HG02885 (cell line): ENCODE data around the gene GTPBP1.

Experiments
- ATAC-seq: cut with Tn5 transposase; IDR thresholded peaks from one replicate; pipeline ENCODE4 v1.9.1; 2021; ENCODE audit warnings: mild to moderate bottlenecking; ENCODE audit not compliant: unreplicated experiment, poor library complexity

Gene GTPBP1

DNA sequence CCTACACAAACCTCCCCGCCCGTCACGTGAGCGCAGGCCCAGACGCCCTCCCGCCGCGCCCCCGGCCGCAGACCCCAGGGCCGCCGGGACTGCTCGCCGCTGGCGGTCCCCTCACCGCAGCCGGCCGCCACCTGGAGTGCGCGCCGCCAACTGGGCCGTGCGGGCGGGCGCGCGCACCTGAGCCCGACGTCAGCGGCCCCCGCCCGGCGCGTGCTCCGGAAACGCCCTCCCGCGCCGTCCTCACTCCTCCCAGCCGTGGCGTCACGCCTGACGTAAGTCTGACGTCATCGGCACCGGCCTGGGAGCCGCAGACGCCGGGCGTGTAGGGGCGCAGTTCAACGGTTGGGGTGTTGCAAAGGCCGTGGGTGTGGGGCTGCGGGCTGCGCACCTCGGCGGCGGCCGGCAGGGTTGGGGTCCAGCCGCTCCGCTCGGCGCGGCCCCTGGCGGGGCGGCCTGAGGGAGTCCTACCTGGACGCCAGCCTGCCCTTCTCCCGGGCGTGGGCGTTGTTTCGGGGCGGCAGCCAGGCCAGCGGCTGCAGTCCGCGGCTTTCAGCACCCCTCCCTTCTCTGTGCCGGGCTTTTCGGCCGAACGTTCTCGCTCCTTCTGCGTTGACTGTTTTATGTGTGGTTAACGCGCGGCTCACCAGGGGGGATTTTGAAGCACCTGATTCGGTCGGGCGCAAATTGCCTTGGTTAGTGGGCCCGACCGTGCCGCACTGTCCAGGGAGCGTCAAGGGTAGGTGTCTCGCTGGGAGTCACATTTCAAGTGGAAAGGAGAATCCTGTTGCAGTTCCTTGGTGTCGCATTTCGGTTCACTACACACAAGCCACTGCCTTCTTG, 4.7 kb upstream of the GTPBP1 start, which contains the start of gene JOSD1:
JOSD1 (minus strand) TSS at position 155 of the 840 bp plus-strand sequence. CDS start 956 bp downstream, outside the sequence.
- peak; percentile 42 for ATAC-seq

DNA sequence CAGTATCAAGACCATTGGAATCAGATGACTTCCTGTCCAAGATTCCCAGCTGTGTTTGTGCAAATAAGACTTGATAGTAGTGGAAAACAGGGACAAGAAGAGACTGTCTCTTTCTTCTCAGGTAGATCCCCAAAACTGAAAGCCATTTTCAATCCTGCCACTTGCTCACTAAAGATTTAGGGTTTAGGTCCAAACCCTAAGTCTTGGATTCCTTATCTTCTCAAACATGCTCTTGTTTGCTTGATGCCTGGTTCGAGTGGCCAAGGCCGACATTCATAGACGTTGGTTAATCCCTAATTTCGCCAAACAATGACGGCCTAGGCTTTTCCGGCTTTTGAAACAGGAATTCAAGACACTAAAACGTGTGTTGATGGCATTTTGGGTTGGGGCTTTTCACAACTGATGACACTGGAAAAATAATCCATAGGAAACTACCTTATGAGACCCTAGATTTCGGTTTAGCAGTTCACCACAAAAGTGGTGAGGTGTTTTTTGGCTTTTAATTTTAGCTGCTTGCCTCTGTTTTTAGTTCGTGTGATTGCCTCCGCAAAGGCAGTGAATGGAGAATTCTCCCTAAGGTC, 1.0 kb upstream of the GTPBP1 start:
- ATAC-seq = no peak

- no peak for ATAC-seq
Observed at GRCh38 chr22:38706101-38706900, 557 bp downstream of the GTPBP1 start.

DNA sequence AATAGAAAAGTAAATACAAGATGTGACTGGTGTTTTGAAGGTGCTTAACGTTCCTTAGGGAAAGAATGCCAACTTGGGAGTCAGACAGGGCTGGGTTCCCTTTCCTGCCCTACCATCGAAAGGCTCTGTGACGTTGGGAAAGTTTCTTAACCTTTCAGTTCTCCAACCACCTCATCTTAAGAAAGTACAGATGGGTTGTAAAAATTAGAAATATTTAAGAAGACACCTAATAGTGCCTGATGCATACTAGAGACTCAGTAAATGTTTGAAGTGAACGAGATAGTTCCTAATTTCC, 1.1 kb downstream of the GTPBP1 start:
- ATAC-seq = no peak

- ATAC-seq = no peak
Observed at GRCh38 chr22:38707346-38707745, 1.6 kb downstream of the GTPBP1 start.

- ATAC-seq = no peak
Observed at GRCh38 chr22:38707984-38708383, 2.2 kb downstream of the GTPBP1 start.

DNA sequence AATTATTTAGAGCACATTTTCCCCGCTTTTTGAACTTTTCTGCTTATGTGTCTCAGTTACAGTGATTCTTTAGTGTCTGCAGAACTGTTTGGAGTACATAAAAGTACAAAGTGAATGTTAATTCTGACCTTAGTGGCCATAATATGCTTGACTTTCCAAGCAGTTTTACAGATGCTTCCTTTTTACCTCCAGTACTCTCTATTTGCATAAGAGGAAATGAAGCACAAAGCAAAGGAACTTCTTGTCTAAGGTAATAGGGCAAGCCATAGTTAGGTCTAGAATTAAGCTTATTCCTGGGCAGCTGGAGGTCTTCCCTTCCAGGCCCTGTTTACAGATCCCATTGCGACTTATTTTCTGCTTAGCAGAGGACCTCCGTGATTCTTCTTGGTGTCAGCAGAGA, 3.6 kb downstream of the GTPBP1 start:
- ATAC-seq = no peak

DNA sequence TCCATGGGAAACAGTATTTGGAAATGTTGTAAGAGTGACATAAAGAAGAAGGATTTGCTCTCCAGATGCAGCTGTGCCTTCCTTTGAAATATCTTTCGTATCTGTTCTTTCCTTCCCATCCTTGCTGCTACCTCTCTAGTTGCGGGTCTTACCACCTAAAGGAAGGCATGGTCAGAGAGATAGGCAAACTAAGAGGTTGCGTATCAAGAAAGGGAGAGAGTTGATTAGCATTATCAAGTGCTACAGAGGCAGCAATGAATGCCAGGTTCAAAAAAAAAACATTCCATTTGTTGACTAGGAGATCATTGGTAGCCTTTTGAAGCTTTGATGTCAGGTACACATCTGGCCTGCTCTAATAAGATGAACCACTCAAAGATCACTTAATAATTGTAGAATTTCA, 4.6 kb downstream of the GTPBP1 start:
- ATAC-seq = no peak

DNA sequence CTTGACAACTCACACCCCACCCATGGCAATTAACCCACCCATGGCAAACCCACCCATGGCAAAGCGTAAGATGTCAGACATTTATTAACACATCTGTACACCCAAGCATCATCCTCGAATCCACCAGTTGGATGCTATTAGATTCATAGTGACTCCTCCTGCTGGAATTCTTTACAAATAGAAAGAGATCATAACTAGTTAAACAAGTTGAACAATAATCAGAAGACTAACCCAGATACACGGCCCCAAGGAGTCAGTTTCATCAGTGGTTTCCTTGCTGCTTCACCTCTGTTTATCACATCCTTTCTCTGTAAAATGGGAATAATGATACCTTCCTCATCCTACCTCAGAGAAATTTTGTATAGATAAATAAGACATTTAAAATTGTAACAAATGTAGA, 5.1 kb downstream of the GTPBP1 start:
- ATAC-seq = no peak

DNA sequence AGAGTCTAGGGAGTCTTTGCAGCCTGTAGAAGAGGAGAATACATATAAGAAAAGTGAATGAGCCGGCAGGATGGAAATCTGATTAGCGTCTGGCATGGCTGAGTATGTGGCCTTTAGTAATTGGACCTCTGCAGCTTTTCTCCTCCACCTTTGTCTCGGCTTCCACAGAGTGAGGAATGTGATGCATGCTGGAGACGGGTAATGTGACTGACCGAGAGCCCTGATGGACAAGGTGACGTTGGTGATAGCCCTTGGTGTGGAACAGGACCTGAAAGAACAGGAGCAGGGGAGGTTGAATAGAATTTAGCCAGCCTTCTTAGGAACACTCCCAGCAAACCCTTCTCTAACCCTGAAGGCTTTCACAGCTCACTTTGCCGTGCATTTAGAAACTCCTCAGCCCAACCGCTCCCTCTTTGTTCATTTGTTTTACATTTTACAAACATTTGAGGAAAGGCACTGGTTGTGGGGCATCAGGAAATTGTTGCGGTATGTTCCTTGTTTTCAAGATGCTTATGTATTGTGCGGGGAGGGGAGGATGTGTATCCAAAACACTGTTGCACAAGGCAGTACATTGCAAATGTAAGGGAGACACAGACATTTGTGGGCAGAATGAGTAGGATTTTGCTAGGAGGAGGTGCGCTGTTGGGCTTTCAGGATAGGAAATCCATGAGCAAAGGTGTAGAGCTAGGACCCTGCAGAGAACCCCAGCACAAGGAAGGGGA, 6.9 kb downstream of the GTPBP1 start:
- no peak for ATAC-seq

DNA sequence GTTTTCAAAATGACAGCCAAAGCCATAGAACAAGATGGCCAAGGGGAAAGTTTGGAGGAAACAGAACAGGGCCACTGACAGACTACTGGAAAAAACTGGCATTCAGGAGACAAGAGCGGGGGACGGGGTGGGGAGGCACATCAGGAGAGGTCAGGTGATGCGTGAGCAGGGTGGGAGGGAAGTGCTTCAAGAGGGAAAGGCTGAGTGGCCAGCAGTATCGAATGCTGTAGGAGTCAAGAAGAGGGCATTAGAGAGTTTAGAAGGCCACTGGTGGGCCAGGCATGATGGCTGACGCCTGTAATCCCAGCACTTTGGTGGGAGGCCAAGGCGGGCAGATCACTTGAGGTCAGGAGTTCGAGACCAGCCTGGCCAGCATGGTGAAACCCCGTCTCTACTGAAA, 8.2 kb downstream of the GTPBP1 start:
- ATAC-seq = no peak

- no peak for ATAC-seq
Observed at GRCh38 chr22:38715176-38715764, 9.5 kb downstream of the GTPBP1 start.

- ATAC-seq = no peak
Observed at GRCh38 chr22:38715852-38716251, 10.1 kb downstream of the GTPBP1 start.

DNA sequence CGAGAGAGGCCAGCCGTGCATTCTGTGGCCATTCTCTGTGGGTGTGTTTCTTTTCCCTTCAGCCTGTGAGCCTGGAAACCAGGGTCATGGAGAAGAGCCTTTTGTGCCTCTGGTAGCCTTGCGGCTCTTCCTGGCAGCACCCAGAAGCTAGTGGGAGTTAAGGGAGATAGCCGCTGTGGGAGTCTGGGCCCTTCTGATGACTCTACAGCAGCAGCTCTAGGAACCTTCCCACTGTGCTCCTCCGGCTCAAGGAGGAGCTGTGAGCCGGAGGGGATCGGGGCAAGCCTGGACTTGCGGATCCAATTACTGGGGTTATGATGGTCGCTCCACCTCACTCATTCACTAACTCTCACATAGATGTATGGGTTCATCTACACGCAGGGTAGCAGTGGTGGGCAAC, 10.5 kb downstream of the GTPBP1 start:
- no peak for ATAC-seq

DNA sequence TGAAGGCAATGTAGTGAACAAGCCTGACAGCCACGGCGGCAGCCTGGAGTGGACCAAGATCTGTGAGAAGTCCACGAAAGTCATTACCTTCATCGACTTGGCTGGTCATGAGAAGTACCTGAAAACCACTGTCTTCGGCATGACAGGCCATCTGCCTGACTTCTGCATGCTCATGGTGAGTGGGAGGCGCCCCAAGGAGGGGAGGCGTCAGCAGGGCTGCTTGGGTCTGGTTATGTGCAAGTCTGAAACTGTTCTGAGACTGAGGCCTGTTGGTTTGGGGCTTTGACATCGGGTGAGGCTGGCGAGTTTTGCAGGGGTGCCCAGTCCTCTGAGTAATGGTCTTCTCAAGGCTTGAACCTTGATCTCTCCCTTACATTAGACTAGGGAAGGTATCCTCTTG, 11.1 kb downstream of the GTPBP1 start:
- no peak for ATAC-seq

GRCh38 chr22:38717244-38717643, 11.5 kb downstream of the GTPBP1 start:
- ATAC-seq = no peak

DNA sequence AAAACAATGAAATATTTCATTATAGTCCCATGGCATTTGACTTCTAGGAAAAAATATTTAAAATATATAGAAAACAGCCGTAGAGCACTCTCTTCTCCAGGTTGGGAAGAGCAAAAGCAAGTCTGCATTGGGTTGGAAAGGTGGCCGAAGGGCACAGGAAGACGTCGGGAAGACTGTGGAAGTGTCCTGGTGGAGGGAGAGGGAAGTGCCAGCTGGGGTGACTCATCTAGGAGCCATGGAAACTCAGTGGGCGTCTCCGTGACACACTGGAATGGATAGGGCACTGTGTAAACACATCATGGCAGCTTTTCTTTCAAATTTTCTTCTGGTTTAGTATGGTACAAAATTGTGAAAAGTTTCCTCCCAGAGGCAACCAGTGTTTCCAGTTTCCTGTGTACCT, 12.7 kb downstream of the GTPBP1 start:
- no peak for ATAC-seq

GRCh38 chr22:38719196-38719595, 13.5 kb downstream of the GTPBP1 start:
- ATAC-seq = no peak

- ATAC-seq = no peak
Observed at GRCh38 chr22:38720350-38720749, 14.6 kb downstream of the GTPBP1 start.

DNA sequence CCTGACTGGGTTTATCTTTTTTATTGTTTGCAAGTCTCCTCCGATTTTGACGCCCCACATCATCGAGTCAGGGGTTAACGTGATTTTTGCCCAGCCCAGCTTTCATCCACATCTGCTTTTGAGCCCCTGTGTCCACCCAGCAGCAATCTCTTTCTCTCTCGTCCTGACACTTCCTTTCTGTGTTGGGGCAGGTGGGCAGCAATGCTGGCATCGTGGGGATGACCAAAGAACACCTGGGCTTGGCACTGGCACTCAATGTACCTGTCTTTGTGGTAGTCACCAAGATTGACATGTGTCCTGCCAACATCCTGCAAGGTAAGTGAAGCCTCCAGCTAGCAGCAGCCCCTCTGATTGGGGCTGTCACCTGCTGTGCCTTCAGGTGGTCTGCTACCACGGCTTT, 15.8 kb downstream of the GTPBP1 start:
- no peak for ATAC-seq
